K562 (cell line): ENCODE results near the gene PIGL. TPM values are rescaled to one million over a fixed set of nuclear protein-coding genes. Genes with fewer than 3 reads are reported as not detected.

Experiments used
- ARID1B ChIP-seq: fragments of 450-650 bp; IDR thresholded peaks from 2 replicates; pipeline ENCODE4 v1.6.1; 2016; ENCODE audit warnings: antibody characterized with exemption, mild to moderate bottlenecking, inconsistent platforms
- ARID3A ChIP-seq: IDR thresholded peaks from 2 replicates; pipeline ENCODE4 v1.6.1; 2012; ENCODE audit warnings: low read depth, low read length, improper control_type of control experiment, borderline replicate concordance
- CBFA2T2 ChIP-seq: fragments of 450-650 bp; conservative IDR thresholded peaks from 2 replicates; pipeline ENCODE4 v1.6.1; 2017; ENCODE audit warnings: mild to moderate bottlenecking
- CCNT2 ChIP-seq: IDR thresholded peaks from 2 replicates; pipeline ENCODE4 v1.6.1; 2011; ENCODE audit warnings: borderline replicate concordance, low read depth, mild to moderate bottlenecking, moderate library complexity, mixed read lengths, low read length; ENCODE audit not compliant: insufficient read length; ENCODE audit errors: extremely low read depth
- CREM ChIP-seq: IDR thresholded peaks from 2 replicates; pipeline ENCODE4 v1.6.1; 2014; ENCODE audit warnings: antibody characterized with exemption, low read depth
- DLX4 ChIP-seq: fragments of 250-450 bp; sonication (Bioruptor Pico); IDR thresholded peaks from 2 replicates; pipeline ENCODE4 v1.6.1; 2021; ENCODE audit warnings: mild to moderate bottlenecking
- EHMT2 ChIP-seq: fragments of 450-650 bp; IDR thresholded peaks from 2 replicates; pipeline ENCODE4 v1.6.1; 2018; ENCODE audit warnings: antibody characterized with exemption
- EP300 ChIP-seq: IDR thresholded peaks from 2 replicates; pipeline ENCODE4 v1.6.1; 2012; ENCODE audit warnings: low read length, improper control_type of control experiment
- FOXJ2 ChIP-seq: fragments of 200-800 bp; sonication (Bioruptor generic); IDR thresholded peaks from 2 replicates; pipeline ENCODE4 v1.6.1; 2016; ENCODE audit warnings: missing genetic modification characterization, missing compliant biosample characterization
- FOXK2 ChIP-seq, 2 experiments: fragments of 450-650 bp; IDR thresholded peaks in 1 of 2; conservative IDR thresholded peaks in 1 of 2; 2 replicates each; pipeline ENCODE4 v1.6.1; 2016; ENCODE audit warnings: low read depth in 2 of 2, mild to moderate bottlenecking in 1 of 2
- GABPB1 ChIP-seq: sonication (generic); formaldehyde crosslinking; IDR thresholded peaks from 2 replicates; pipeline ENCODE4 v1.8.0; 2022; ENCODE audit warnings: mild to moderate bottlenecking, missing genetic modification reagents
- MEF2A ChIP-seq: IDR thresholded peaks from 2 replicates; pipeline ENCODE4 v1.6.1; 2011; ENCODE audit warnings: low read depth, mild to moderate bottlenecking, low read length, moderate library complexity; ENCODE audit not compliant: control insufficient read depth
- RCOR1 ChIP-seq, 2 experiments: IDR thresholded peaks; 2 replicates each; pipeline ENCODE4 v1.6.1; 2012; ENCODE audit warnings: low read depth in 2 of 2, low read length in 2 of 2, borderline replicate concordance in 1 of 2, improper control_type of control experiment in 1 of 2
- SETDB1 ChIP-seq: IDR thresholded peaks from one replicate; pipeline ENCODE4 v1.6.1; 2012; ENCODE audit warnings: low read length, control low read depth, inconsistent platforms
- SMARCE1 ChIP-seq: fragments of 450-650 bp; IDR thresholded peaks from 2 replicates; pipeline ENCODE4 v1.7.1; 2016; ENCODE audit warnings: mild to moderate bottlenecking
- SNRNP70 ChIP-seq: fragments of 200-400 bp; formaldehyde crosslinking; optimal IDR thresholded peaks from 2 replicates; pipeline ENCODE3; 2017; ENCODE audit warnings: low read depth, low read length
- SRF ChIP-seq, 2 experiments: fragments of 250-450, 450-650 bp in 1 of 2; sonication (Bioruptor Pico) in 1 of 2; sonication (generic) in 1 of 2; formaldehyde crosslinking; IDR thresholded peaks; 2 replicates each; pipeline versions ENCODE4 v1.5.0 to v1.5.1; 2020 to 2022; ENCODE audit warnings: mild to moderate bottlenecking in 1 of 2, missing genetic modification reagents in 1 of 2
- U2AF2 ChIP-seq: fragments of 200-400 bp; formaldehyde crosslinking; optimal IDR thresholded peaks from 2 replicates; pipeline ENCODE3; 2017; ENCODE audit warnings: low read depth, mild to moderate bottlenecking, low read length
- ZBTB33 ChIP-seq: sonication (generic); formaldehyde crosslinking; IDR thresholded peaks from 2 replicates; pipeline ENCODE4 v1.8.1; 2023; ENCODE audit warnings: mild to moderate bottlenecking, missing genetic modification reagents
- ZNF239 ChIP-seq: fragments of 250-450 bp; sonication (Bioruptor Pico); IDR thresholded peaks from 2 replicates; pipeline ENCODE4 v1.4.0; 2020; ENCODE audit warnings: mild to moderate bottlenecking
- ZNF431 ChIP-seq: sonication (generic); formaldehyde crosslinking; IDR thresholded peaks from 2 replicates; pipeline ENCODE4 v1.8.0; 2022; ENCODE audit warnings: mild to moderate bottlenecking, missing genetic modification reagents
- polyA plus RNA-seq, 8 experiments: library from polyadenylated mRNA; depleted of rRNA in 4 of 8; stranded (reverse) in 5 of 8; unstranded in 3 of 8; fragments of >200 nt; fragmentation: Nextera tagmentation in 2 of 8; fragmentation: Illumina TruSeq in 1 of 8; extraction: Ambion mirVana in 2 of 8; extraction: Trizol in 1 of 8; gene quantifications; 2 replicates each; pipeline versions ENCODE4 v1.2.1 to v1.2.3, GENCODE V29; 2011 to 2014; ENCODE audit warnings: inconsistent platforms in 1 of 8, missing spikeins in 1 of 8
- total RNA-seq, 7 experiments: library from RNA; depleted of rRNA in 6 of 7; stranded (reverse); fragments of >200 nt in 6 of 7; fragmentation: Illumina TruSeq in 2 of 7; extraction: Trizol in 2 of 7; gene quantifications; 2 replicates each; pipeline versions ENCODE4 v1.2.1 to v1.2.3, GENCODE V29; 2011 to 2021; ENCODE audit warnings: low replicate concordance in 1 of 7
- TF ChIP-seq, protein P1 (sequence below): fragments of 450-650 bp; IDR thresholded peaks from 2 replicates; pipeline ENCODE4 v1.6.1; 2016; ENCODE audit warnings: borderline replicate concordance

Gene PIGL
- total and polyA plus RNA-seq, 9 of the 15 experiments (the other 6 are each of a cell fraction or from before 2014, with no cell fraction given), result 19.9 to 55.3 (median 29.6) TPM

DNA sequence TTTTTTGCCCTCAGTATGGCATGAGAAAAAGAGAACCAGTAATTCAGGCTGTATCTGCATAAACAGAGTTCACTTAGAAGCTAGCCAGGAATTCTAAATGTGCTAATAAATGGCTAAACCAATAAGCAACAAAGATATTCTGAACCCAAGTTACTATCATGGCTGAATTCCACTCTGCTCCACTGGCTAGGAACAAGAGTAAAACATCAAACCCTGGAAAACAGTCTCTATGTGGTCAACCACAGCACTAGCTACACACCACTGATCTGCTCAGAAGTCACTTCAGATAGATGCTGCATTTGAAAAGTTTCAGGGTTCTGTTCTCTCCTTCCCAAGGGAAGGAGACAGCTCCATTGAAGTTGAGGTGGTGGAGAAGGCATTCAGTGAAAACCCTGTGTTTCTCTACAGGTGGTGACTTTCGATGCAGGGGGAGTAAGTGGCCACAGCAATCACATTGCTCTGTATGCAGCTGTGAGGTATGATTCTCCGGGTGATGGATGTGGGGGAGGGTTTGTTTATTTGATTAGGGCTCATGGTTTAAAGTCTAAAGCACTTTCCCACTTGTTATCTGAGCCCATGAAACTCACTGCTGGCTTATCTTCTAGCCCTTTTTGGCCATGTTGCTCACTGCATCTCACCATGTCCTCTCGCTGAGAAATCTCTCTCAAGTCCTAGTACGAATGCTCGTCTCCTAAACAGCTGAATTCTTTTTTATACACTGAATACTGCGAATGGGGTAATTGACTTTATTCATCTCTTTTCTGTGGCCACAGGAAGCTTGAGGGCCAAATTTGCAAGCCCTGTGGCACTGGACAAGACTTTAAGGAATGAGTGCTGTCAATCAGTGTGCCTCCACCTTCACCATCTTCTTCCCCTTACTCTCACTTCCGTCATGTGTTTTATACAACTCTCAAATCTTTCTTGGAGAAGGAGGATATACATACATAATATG, 96.4 kb downstream of the PIGL start (continued):
- TF ChIP-seq SRF (CRISPR knock-in tag; IDR thresholded peaks at IDR 0.05) (peak in 1 of 2 experiments; percentile 78; a peak in 1 of 4 replicates), SMARCE1 (peak; percentile 82), CREM (peak; percentile 36; the same call in 1 of the 2 replicates), RCOR1 (IDR thresholded peaks at IDR 0.05; ENCODE audit: borderline replicate concordance in 1 of 2, low read depth in 2 of 2, low read length in 2 of 2) (peak; percentile 66 to 97; a peak in 3 of 4 replicates), SETDB1 (no peak), FOXK2 (conservative IDR thresholded peaks at IDR 0.05 in 1 of 2, IDR thresholded peaks at IDR 0.05 in 1 of 2; ENCODE audit: low read depth in 2 of 2) (peak; percentile 66 to 72), CBFA2T2 (peak; percentile 95), DLX4 (no peak), MEF2A (no peak), ZBTB33 (no peak), SNRNP70 (no peak), ARID1B (peak; percentile 92), ZNF431 (no peak), GABPB1 (no peak), EP300 (peak; percentile 71), EHMT2 (0 out of 2 replicates have a peak, but pooled peaks have one; percentile 25), FOXJ2 (peak; percentile 37; the same call in 1 of the 2 replicates), ARID3A (peak; percentile 67; the same call in 1 of the 2 replicates), U2AF2 (no peak), ZNF239 (CRISPR knock-in tag) (no peak), CCNT2 (peak; percentile 79)
- TF ChIP-seq, protein P1, sequence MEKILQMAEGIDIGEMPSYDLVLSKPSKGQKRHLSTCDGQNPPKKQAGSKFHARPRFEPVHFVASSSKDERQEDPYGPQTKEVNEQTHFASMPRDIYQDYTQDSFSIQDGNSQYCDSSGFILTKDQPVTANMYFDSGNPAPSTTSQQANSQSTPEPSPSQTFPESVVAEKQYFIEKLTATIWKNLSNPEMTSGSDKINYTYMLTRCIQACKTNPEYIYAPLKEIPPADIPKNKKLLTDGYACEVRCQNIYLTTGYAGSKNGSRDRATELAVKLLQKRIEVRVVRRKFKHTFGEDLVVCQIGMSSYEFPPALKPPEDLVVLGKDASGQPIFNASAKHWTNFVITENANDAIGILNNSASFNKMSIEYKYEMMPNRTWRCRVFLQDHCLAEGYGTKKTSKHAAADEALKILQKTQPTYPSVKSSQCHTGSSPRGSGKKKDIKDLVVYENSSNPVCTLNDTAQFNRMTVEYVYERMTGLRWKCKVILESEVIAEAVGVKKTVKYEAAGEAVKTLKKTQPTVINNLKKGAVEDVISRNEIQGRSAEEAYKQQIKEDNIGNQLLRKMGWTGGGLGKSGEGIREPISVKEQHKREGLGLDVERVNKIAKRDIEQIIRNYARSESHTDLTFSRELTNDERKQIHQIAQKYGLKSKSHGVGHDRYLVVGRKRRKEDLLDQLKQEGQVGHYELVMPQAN, result no peak
